Measurements from ENCODE around the gene ARID1B. TPM values are rescaled to one million over a fixed set of nuclear protein-coding genes. Genes with fewer than 3 reads are reported as not detected.

The ARID1B gene
- total RNA-seq, 2 experiments from 2014 or later: 36.9 to 38.9 TPM

DNA sequence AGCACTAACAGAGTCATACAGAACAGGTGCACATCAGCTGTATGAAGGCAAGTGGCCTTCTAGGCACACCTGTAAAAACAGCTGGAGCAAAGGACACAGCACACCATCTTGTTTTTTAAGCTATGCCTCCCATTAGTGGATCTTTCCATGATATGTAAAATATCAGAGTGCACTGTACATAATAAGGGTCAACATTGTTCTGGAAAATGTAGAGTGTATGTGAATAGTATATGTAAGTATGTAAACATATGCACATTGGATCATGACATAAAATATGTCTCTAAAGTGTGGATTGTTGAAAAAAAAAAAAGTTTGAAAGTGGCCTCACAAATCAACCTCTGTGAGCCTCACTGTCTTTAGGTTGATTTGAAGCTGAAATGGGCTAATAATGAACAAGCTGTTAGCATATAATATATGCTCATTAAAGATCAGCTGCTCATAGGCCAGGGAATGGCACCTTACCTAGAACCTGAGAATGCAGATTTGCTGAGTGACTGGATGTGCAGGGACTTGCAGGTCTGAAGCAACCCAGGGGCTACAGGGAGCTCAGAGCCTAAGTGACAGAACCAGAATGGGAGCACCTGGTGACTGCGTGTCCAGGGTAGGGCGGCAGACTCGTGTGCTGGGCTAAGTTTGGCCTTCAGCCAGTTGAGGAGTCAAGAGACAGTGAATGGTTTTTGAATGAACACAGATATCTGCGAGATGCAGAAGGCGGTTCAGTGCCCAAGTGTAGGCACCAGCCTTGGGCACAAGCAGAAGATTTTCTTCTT lies 347.5 kb downstream of the ARID1B start:
- ChIA-PET POLR2A (interaction anchor here (0.6 kb wide), 1 partner anchor 225 kb away, joined by 3 read pairs; no protein-coding TSS in a partner anchor), CTCF (interaction anchor here (0.9 to 1.2 kb wide), 3 partner anchors 31 to 111 kb away, joined by 3 read pairs; no protein-coding TSS in a partner anchor)
- no peak overlapping the region for H3K4me3 Mint-ChIP-seq

DNA sequence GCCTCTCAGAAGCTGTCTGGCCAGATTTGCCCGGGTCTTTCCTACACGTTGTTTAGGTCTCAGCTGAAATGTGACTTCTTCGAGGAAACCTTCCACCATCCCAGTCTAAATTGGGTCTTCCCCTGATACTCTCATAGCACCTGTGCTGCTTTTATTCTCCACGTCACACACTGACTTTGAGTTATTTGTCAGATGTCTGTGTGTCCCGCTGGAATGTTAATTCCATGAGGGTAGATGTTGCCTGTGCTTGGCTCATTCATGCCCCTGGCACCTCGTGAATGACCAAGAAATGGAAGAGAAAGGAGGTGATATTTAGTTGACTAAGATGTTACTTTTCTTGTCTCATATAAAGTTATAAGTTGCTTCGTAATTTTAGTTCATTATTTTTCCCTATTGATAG lies 348.4 kb downstream of the ARID1B start:
- H3K36me3 Mint-ChIP-seq (ENCODE audit: low read depth): no peaks in the 10 kb centered on the region
- no peaks in the 10 kb centered on the region for H3K27me3 Mint-ChIP-seq
- ChIA-PET POLR2A (no interaction called here), CTCF (interaction anchor here (0.9 kb wide), 1 partner anchor 35 kb away, joined by 3 read pairs; no protein-coding TSS in a partner anchor)
- no peak overlapping the region for H3K27ac Mint-ChIP-seq
- intact Hi-C loops (cut with micrococcal nuclease): no loop called here
- peaks cover 4% of the 10 kb centered on the region for H3K4me1 Mint-ChIP-seq (ENCODE audit: low read depth)
- TF ChIP-seq, protein P1, sequence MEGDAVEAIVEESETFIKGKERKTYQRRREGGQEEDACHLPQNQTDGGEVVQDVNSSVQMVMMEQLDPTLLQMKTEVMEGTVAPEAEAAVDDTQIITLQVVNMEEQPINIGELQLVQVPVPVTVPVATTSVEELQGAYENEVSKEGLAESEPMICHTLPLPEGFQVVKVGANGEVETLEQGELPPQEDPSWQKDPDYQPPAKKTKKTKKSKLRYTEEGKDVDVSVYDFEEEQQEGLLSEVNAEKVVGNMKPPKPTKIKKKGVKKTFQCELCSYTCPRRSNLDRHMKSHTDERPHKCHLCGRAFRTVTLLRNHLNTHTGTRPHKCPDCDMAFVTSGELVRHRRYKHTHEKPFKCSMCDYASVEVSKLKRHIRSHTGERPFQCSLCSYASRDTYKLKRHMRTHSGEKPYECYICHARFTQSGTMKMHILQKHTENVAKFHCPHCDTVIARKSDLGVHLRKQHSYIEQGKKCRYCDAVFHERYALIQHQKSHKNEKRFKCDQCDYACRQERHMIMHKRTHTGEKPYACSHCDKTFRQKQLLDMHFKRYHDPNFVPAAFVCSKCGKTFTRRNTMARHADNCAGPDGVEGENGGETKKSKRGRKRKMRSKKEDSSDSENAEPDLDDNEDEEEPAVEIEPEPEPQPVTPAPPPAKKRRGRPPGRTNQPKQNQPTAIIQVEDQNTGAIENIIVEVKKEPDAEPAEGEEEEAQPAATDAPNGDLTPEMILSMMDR (IDR thresholded peaks at IDR 0.05): no peak
- no peak overlapping the region for H3K4me3 Mint-ChIP-seq
- no peak for ATAC-seq
- no peak for DNase-seq
- no peaks in the 10 kb centered on the region for H3K9me3 Mint-ChIP-seq

More for the DNA sequence above, 347.5 kb downstream of the ARID1B start:
- H3K36me3 Mint-ChIP-seq (ENCODE audit: low read depth): no peaks in the 10 kb centered on the region
- DNase-seq (no peak), ATAC-seq (no peak)
- H3K9me3 Mint-ChIP-seq: no peaks in the 10 kb centered on the region
- H3K27me3 Mint-ChIP-seq: no peaks in the 10 kb centered on the region
- no peak overlapping the region for H3K27ac Mint-ChIP-seq
- H3K4me1 Mint-ChIP-seq (ENCODE audit: low read depth): peaks cover 4% of the 10 kb centered on the region
- intact Hi-C loops (cut with micrococcal nuclease): no loop called here
- TF ChIP-seq, protein P1 (IDR thresholded peaks at IDR 0.05): no peak

DNA sequence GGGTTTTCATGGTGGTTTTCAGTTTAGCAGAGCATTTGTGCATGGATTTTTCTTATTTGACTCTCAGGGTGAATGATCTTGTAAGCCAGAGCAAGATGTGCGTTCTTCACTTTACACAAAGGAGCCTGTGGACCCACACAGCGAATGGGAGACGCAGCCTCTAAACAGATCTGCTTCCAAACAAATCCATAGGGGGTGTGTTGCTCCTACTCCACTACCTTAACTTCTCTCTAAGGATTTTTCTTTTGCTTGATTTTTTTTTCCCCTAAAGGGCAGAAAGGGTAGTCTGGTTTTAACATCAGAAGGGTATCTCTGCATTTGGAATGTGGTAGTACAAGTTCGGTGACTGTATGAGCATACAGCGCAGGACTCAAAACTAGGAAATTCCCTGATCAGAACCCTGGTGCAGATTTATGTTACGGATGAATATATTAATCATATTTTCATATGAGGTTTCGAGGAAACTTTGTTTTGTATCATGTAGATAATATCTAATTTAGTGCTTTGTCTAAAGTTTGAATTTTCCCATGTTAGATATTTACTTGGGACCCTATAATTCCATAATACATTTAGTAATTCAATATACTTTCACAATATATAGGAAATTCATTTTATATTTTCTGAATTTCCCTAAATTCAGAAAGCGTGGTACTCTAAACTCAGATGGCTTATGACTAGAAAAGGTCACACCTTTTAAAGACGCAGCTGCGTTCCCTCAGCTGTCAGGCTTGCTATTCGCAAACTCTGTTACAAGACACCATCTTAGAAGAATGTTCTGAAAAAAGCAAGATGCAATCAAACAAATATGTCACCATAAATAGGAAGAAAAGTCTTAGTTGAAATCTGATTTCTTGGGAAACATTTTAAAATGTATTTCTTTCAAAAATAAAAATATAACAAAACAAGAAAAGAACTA lies 349.3 kb downstream of the ARID1B start:
- TF ChIP-seq, protein P1 (IDR thresholded peaks at IDR 0.05): no peak
- no peaks in the 10 kb centered on the region for H3K27me3 Mint-ChIP-seq
- ChIA-PET CTCF (interaction anchor here (1.1 kb wide), 1 partner anchor 26 kb away, joined by 3 read pairs; no protein-coding TSS in a partner anchor), POLR2A (no interaction called here)
- no peak overlapping the region for H3K27ac Mint-ChIP-seq
- H3K4me1 Mint-ChIP-seq (ENCODE audit: low read depth): no peaks in the 10 kb centered on the region
- ATAC-seq (no peak), DNase-seq (no peak)
- H3K36me3 Mint-ChIP-seq (ENCODE audit: low read depth): no peaks in the 10 kb centered on the region
- intact Hi-C loops (cut with micrococcal nuclease): no loop called here
- H3K4me3 Mint-ChIP-seq: no peak overlapping the region
- no peaks in the 10 kb centered on the region for H3K9me3 Mint-ChIP-seq

DNA sequence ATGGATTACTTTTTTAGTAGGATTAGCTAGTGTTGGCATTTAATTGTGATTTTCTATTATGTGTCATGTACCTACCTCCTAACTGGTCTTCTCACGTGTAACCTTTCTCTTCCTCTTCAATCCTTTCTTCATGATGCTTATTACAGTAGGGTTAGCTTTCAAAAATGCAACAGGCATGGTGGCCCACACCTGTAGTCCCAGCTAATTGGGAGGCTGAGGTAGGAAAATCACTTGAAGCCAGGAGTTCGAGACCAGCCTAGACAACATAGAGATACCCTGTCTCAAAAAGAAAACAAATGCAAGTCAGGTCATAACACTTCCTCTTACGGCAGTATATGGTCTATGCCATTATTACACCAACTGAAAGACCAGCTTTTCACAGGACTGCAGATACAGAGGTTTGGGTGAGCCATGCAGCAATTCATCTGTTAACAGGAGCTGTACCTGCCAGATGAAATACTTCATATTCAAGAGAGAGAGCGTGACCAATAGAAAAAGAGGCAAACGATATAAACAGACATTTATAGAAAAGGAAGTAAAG lies 351.1 kb downstream of the ARID1B start:
- TF ChIP-seq, protein P1 (IDR thresholded peaks at IDR 0.05): no peak
- POLR2A ChIA-PET: interaction anchor here (1.3 kb wide), 1 partner anchor 20 kb away, joined by 4 read pairs; no protein-coding TSS in a partner anchor
- H3K9me3 Mint-ChIP-seq: no peaks in the 10 kb centered on the region
- intact Hi-C loops (cut with micrococcal nuclease): no loop called here
- no peaks in the 10 kb centered on the region for H3K27me3 Mint-ChIP-seq
- H3K4me1 Mint-ChIP-seq (ENCODE audit: low read depth): no peaks in the 10 kb centered on the region
- no peak for ATAC-seq
- peaks cover 4% of the 10 kb centered on the region for H3K36me3 Mint-ChIP-seq (ENCODE audit: low read depth)
- DNase-seq: no peak
- CTCF ChIA-PET: interaction anchor here (0.8 to 1.9 kb wide), 3 partner anchors 11 to 82 kb away, joined by 3 to 4 read pairs (median 3); no protein-coding TSS in a partner anchor
- no peak overlapping the region for H3K27ac Mint-ChIP-seq
- no peak overlapping the region for H3K4me3 Mint-ChIP-seq

Measured in activated CD8-positive, alpha-beta T cell treated with anti-CD3 and anti-CD28 coated beads for 36 hours (primary cell).